Activated CD8-positive, alpha-beta T cell treated with anti-CD3 and anti-CD28 coated beads for 36 hours (primary cell): ENCODE measurements around the gene PCDHA8. TPM values are rescaled to one million over a fixed set of nuclear protein-coding genes. Genes with fewer than 3 reads are reported as not detected.
"Not testable (repeated sequence)": the region's sequence is repeated elsewhere in the genome, so short reads cannot be mapped to it uniquely, and the experiment has no call there.

ENCODE experiments used
- ATAC-seq: fragments of 200-7000 bp; cut with Tn5 transposase; one replicate; pipeline ENCODE4 v1.10.0; 2021; ENCODE audit warnings: mild to moderate bottlenecking, moderate library complexity
- CTCF ChIA-PET: fragments of 350-600 bp; sonication (Branson Sonifier 250); formaldehyde crosslinking; loops from one replicate; lab custom pipeline; 2021; ENCODE audit warnings: antibody characterized with exemption; lab: Charles Lee
- POLR2A ChIA-PET: fragments of 350-600 bp; sonication (Branson Sonifier 250); formaldehyde crosslinking; loops from one replicate; lab custom pipeline; 2021; ENCODE audit warnings: antibody characterized with exemption; lab: Charles Lee
- DNase-seq: peaks from one replicate; pipeline ENCODE4 v3.0.0-alpha.2; 2020
- H3K27ac Mint-ChIP-seq: one replicate; pipeline ENCODE4 v1.8.0; 2021; ENCODE audit warnings: mild to moderate bottlenecking, mixed read lengths
- H3K27me3 Mint-ChIP-seq: one replicate; pipeline ENCODE4 v1.8.0; 2021; ENCODE audit warnings: mixed read lengths
- H3K36me3 Mint-ChIP-seq: one replicate; pipeline ENCODE4 v1.8.0; 2021; ENCODE audit warnings: low read depth, mixed read lengths
- H3K4me1 Mint-ChIP-seq: one replicate; pipeline ENCODE4 v1.8.0; 2021; ENCODE audit warnings: low read depth, mixed read lengths
- H3K4me3 Mint-ChIP-seq: one replicate; pipeline ENCODE4 v1.8.0; 2021; ENCODE audit warnings: mild to moderate bottlenecking, moderate library complexity, mixed read lengths
- H3K9me3 Mint-ChIP-seq: one replicate; pipeline ENCODE4 v1.8.0; 2021; ENCODE audit warnings: mixed read lengths
- CTCF ChIP-seq: fragments of 200-600 bp; IDR thresholded peaks from one replicate; pipeline ENCODE4 v1.8.0; 2022; ENCODE audit warnings: antibody characterized with exemption, mild to moderate bottlenecking
- intact Hi-C: fragments of 100-400 bp; cut with micrococcal nuclease; formaldehyde crosslinking; loops from one replicate; pipeline ENCODE4 v1.10.0; 2022
- total RNA-seq, 2 experiments: library from RNA; stranded (reverse); gene quantifications; one replicate each; pipeline ENCODE4 v1.2.3, GENCODE V29; 2021

PCDHA8 gene
- total RNA-seq, 2 experiments from 2014 or later, result not detected

GRCh38 chr5:140835622-140836510 lies 5.1 kb upstream of the PCDHA8 start:
- no peaks in the 10 kb centered on the region for H3K4me1 Mint-ChIP-seq
- peaks cover 3% of the 10 kb centered on the region for H3K36me3 Mint-ChIP-seq
- ATAC-seq (no peak), DNase-seq (no peak)
- peaks cover 16% of the 10 kb centered on the region for H3K9me3 Mint-ChIP-seq
- H3K27me3 Mint-ChIP-seq, result peaks cover 38% of the 10 kb centered on the region
- no peak for TF ChIP-seq CTCF
- no peak overlapping the region for H3K4me3 Mint-ChIP-seq
- no peak overlapping the region for H3K27ac Mint-ChIP-seq
- ChIA-PET CTCF (interaction anchor here (0.9 to 1.5 kb wide), 2 partner anchors 19 to 486 kb away, joined by 3 to 4 read pairs; no protein-coding TSS in a partner anchor), POLR2A (no interaction called here)
- intact Hi-C loops, result no loop called here

- intact Hi-C loops, result no loop called here
- Mint-ChIP-seq H3K36me3 (peaks cover 4% of the 10 kb centered on the region), H3K9me3 (peaks cover 16% of the 10 kb centered on the region), H3K4me3 (no peak overlapping the region), H3K4me1 (no peaks in the 10 kb centered on the region), H3K27ac (no peak overlapping the region), H3K27me3 (peaks cover 24% of the 10 kb centered on the region)
- no peak for TF ChIP-seq CTCF
- ChIA-PET POLR2A (no interaction called here), CTCF (no interaction called here)
- ATAC-seq (no peak), DNase-seq (no peak)
These were observed 2.1 kb downstream of the PCDHA8 start for GRCh38 chr5:140842798-140843733.

GRCh38 chr5:140848139-140849102 lies 7.4 kb downstream of the PCDHA8 start, which contains the start of gene PCDHA9:
PCDHA9 (plus strand) TSS chr5:140848382; CDS start chr5:140848496, 114 bp downstream.
- POLR2A ChIA-PET, H3K4me1 Mint-ChIP-seq, ATAC-seq, H3K9me3 Mint-ChIP-seq, DNase-seq, H3K27ac Mint-ChIP-seq, H3K4me3 Mint-ChIP-seq, intact Hi-C loops, H3K36me3 Mint-ChIP-seq, CTCF ChIA-PET: not testable (repeated sequence)
- H3K27me3 Mint-ChIP-seq, result peaks cover 18% of the 10 kb centered on the region

- POLR2A ChIA-PET, ATAC-seq, DNase-seq, CTCF ChIA-PET, H3K36me3 Mint-ChIP-seq, H3K27ac Mint-ChIP-seq, H3K4me3 Mint-ChIP-seq, H3K9me3 Mint-ChIP-seq, intact Hi-C loops, H3K4me1 Mint-ChIP-seq: not testable (repeated sequence)
- H3K27me3 Mint-ChIP-seq, result peaks cover 21% of the 10 kb centered on the region
These were observed 9.0 kb downstream of the PCDHA8 start for GRCh38 chr5:140849831-140850634.
